Thoracic aorta (tissue), 2 donors: Measurements from ENCODE around the gene AMBP. TPM values are rescaled to one million over a fixed set of nuclear protein-coding genes. Genes with fewer than 3 reads are reported as not detected.

Experiments
- ATAC-seq: fragments of 150-250 bp; one replicate; pipeline ENCODE4 v1.8.0; 2017; ENCODE audit warnings: low read depth; ENCODE audit not compliant: insufficient number of reproducible peaks, low FRiP score
- DNase-seq: peaks from one replicate; pipeline ENCODE4 v3.0.0-alpha.2; 2020; ENCODE audit warnings: low spot score
- H3K27ac ChIP-seq, 2 donors: fragments of 200-600 bp; sonication (generic); 1 replicate in 1 of 2; 2 replicates in 1 of 2; pipeline ENCODE4 v1.5.1; 2016; ENCODE audit warnings: mild to moderate bottlenecking in 2 of 2, moderate library complexity in 2 of 2
- H3K27me3 ChIP-seq: fragments of 200-600 bp; sonication (generic); replicated peaks from 2 replicates; pipeline ENCODE4 v1.6.0; 2016; ENCODE audit warnings: mild to moderate bottlenecking; ENCODE audit not compliant: insufficient read depth
- H3K36me3 ChIP-seq: fragments of 200-600 bp; sonication (generic); one replicate; pipeline ENCODE4 v1.5.1; 2016
- H3K4me1 ChIP-seq, 2 donors: fragments of 200-600 bp; sonication (generic); 1 replicate in 1 of 2; 2 replicates in 1 of 2; pipeline versions ENCODE4 v1.5.1 to v1.6.0; 2016; ENCODE audit warnings: low read depth in 2 of 2, mild to moderate bottlenecking in 1 of 2; ENCODE audit not compliant: control insufficient read depth in 1 of 2
- H3K4me3 ChIP-seq: fragments of 200-600 bp; sonication (generic); 2 replicates; pipeline ENCODE4 v1.5.1; 2016; ENCODE audit warnings: mild to moderate bottlenecking
- H3K9me3 ChIP-seq: fragments of 200-600 bp; sonication (generic); 2 replicates; pipeline ENCODE4 v1.5.1; 2016
- CTCF ChIP-seq: fragments of 200-600 bp; sonication (generic); IDR thresholded peaks from one replicate; pipeline ENCODE4 v1.5.1; 2019; ENCODE audit warnings: antibody characterized with exemption
- total RNA-seq, 2 donors: library from RNA; depleted of rRNA; stranded (reverse); fragments of >200 nt; gene quantifications; one replicate each; pipeline versions ENCODE4 v1.1.0 to v1.2.3, GENCODE V29; 2016

AMBP gene
- total RNA-seq, 2 donors from 2014 or later = not detected

GRCh38 chr9:114056527-114056926 lies 21.6 kb downstream of the AMBP start:
- DNase-seq (no peak), ATAC-seq (no peak)
- H3K27me3 ChIP-seq = no peaks in the 10 kb centered on the region
- no peak for TF ChIP-seq CTCF
- H3K36me3 ChIP-seq = peaks cover 8% of the 10 kb centered on the region
- H3K4me1 ChIP-seq = peaks cover 13 to 27% of the 10 kb centered on the region in 2 donors
- H3K4me3 ChIP-seq = no peak overlapping the region
- H3K27ac ChIP-seq = no peak overlapping the region
- H3K9me3 ChIP-seq = no peaks in the 10 kb centered on the region

- no peaks in the 10 kb centered on the region for H3K9me3 ChIP-seq
- H3K27ac ChIP-seq = no peak overlapping the region
- peaks cover 13 to 25% of the 10 kb centered on the region in 2 donors for H3K4me1 ChIP-seq
- H3K4me3 ChIP-seq = no peak overlapping the region
- H3K27me3 ChIP-seq = no peaks in the 10 kb centered on the region
- DNase-seq (no peak), ATAC-seq (no peak)
- peaks cover 8% of the 10 kb centered on the region for H3K36me3 ChIP-seq
- no peak for TF ChIP-seq CTCF
Measured at GRCh38 chr9:114055894-114056293, 22.2 kb downstream of the AMBP start.

- no peaks in the 10 kb centered on the region for H3K27me3 ChIP-seq
- H3K4me1 ChIP-seq = peaks cover 10 to 17% of the 10 kb centered on the region in 2 donors
- no peaks in the 10 kb centered on the region for H3K9me3 ChIP-seq
- TF ChIP-seq CTCF = no peak
- H3K27ac ChIP-seq = no peak overlapping the region
- no peak overlapping the region for H3K4me3 ChIP-seq
- no peak for ATAC-seq
- no peak for DNase-seq
- H3K36me3 ChIP-seq = peaks cover 8% of the 10 kb centered on the region
Measured at GRCh38 chr9:114055061-114055460, 23.0 kb downstream of the AMBP start.

GRCh38 chr9:114054191-114054690 lies 23.9 kb downstream of the AMBP start:
- no peak for TF ChIP-seq CTCF
- ATAC-seq (no peak), DNase-seq (no peak)
- Histone ChIP-seq H3K27ac (no peak overlapping the region), H3K9me3 (no peaks in the 10 kb centered on the region), H3K4me3 (no peak overlapping the region), H3K27me3 (no peaks in the 10 kb centered on the region), H3K36me3 (peaks cover 16% of the 10 kb centered on the region), H3K4me1 (peaks cover 3 to 8% of the 10 kb centered on the region in 2 donors)

- H3K27ac ChIP-seq = no peak overlapping the region
- H3K9me3 ChIP-seq = no peaks in the 10 kb centered on the region
- no peaks in the 10 kb centered on the region for H3K27me3 ChIP-seq
- DNase-seq (no peak), ATAC-seq (no peak)
- TF ChIP-seq CTCF = no peak
- H3K36me3 ChIP-seq = peaks cover 24% of the 10 kb centered on the region
- H3K4me1 ChIP-seq = peaks cover 0 to under 1% of the 10 kb centered on the region in 2 donors
- H3K4me3 ChIP-seq = no peak overlapping the region
Measured at GRCh38 chr9:114053246-114054005, 24.7 kb downstream of the AMBP start.
